ENCODE results near the gene NTSR1. TPM values are rescaled to one million over a fixed set of nuclear protein-coding genes. Genes with fewer than 3 reads are reported as not detected.

The NTSR1 gene
- total RNA-seq, 1 experiment from 2014 or later = 0.16 TPM

DNA sequence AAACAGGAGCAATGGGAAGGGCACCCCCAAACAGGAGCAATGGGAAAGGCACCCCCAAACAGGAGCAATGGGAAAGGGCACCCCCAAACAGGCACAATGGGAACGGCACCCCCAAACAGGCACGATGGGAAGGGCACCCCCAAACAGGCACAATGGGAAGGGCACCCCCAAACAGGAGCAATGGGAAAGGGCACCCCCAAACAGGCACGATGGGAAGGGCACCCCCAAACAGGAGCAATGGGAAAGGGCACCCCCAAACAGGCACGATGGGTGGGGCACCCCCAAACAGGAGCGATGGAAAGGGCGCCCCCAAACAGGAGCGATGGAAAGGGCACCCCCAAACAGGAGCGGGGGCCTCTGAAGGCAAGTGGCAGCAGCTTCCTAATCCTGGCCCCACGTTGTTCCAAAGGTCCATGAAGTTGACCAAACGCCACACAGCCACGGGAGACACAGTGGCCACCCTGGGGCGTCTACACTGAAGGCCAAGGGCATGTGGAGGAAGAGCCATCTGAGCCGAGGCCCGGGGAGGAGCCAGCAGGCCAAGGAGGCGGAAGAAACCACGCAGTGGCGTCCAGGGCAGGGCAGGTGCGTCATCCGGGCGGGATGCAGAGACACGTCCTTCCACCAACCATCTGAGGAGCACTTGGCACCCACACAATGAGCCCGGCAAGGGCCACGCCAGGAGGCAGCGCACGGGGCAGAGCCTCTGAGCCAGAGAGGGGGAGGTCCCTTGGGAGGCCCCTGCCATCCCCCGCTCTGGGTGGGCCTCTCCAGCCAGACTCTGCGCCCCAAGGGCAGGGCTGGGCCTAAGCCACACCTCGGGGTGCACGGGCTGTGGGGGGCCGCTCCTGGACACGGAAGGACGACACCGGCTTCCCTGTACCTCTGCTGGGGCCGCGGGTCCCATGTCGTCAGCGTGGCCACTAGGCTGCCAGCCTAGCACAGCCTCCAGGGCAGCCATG lies 21.5 kb upstream of the NTSR1 start:
- Mint-ChIP-seq H3K4me3 (ENCODE audit: unreplicated experiment) (no peak overlapping the region), H3K27ac (ENCODE audit: unreplicated experiment) (no peak overlapping the region), H3K36me3 (ENCODE audit: insufficient read depth, unreplicated experiment) (no peaks in the 10 kb centered on the region), H3K4me1 (ENCODE audit: low read depth, unreplicated experiment) (peaks cover 9% of the 10 kb centered on the region), H3K27me3 (ENCODE audit: insufficient read depth, unreplicated experiment) (peaks cover 10% of the 10 kb centered on the region), H3K9me3 (ENCODE audit: unreplicated experiment) (no peaks in the 10 kb centered on the region)
- Histone ChIP-seq H3K36me3 (ENCODE audit: control insufficient read depth, insufficient read depth, low read length) (no peaks in the 10 kb centered on the region), H3K4me3 (ENCODE audit: low read depth, low read length) (no peak overlapping the region), H3K27me3 (replicated peaks; ENCODE audit: control insufficient read depth, insufficient read depth, low read length) (0 out of 2 replicates have a peak, but pooled peaks cover 2% of the 10 kb centered on the region), H3K4me1 (peaks cover 10% of the 10 kb centered on the region), H3K9me3 (no peaks in the 10 kb centered on the region)
- no TSS peak for BruUV-seq (replicated peaks)
- intact Hi-C loops (cut with micrococcal nuclease; ENCODE audit: unreplicated experiment) = loop anchor here (5.0 kb wide), 1 partner anchor 120 kb away; no protein-coding TSS in a partner anchor
- ChIA-PET POLR2A (interaction anchor here (1.2 kb wide), 1 partner anchor 107 kb away, joined by 5 read pairs; no protein-coding TSS in a partner anchor), CTCF (interaction anchor here (0.6 to 2.9 kb wide), 4 partner anchors 8 to 107 kb away, joined by 4 to 25 read pairs (median 16); no protein-coding TSS in a partner anchor)
- TF ChIP-seq CTCF (IDR thresholded peaks at IDR 0.05; ENCODE audit: insufficient read depth in 1 of 2, low read depth in 1 of 2, low read length in 1 of 2, severe bottlenecking in 1 of 2, unreplicated experiment in 1 of 2) = no peak
- no peak for DNase-seq

GRCh38 chr20:62688083-62688482 lies 20.6 kb upstream of the NTSR1 start:
- Histone ChIP-seq H3K4me3 (ENCODE audit: low read depth, low read length) (no peak overlapping the region), H3K9me3 (no peaks in the 10 kb centered on the region), H3K36me3 (ENCODE audit: control insufficient read depth, insufficient read depth, low read length) (no peaks in the 10 kb centered on the region), H3K4me1 (peaks cover 10% of the 10 kb centered on the region), H3K27me3 (replicated peaks; ENCODE audit: control insufficient read depth, insufficient read depth, low read length) (no peaks in the 10 kb centered on the region)
- H3K27ac Mint-ChIP-seq (ENCODE audit: unreplicated experiment) = no peak overlapping the region
- TF ChIP-seq CTCF (IDR thresholded peaks at IDR 0.05; ENCODE audit: insufficient read depth in 1 of 2, low read depth in 1 of 2, low read length in 1 of 2, severe bottlenecking in 1 of 2, unreplicated experiment in 1 of 2) = no peak
- intact Hi-C loops (cut with micrococcal nuclease; ENCODE audit: unreplicated experiment) = loop anchor here (5.0 kb wide), 1 partner anchor 119 kb away; no protein-coding TSS in a partner anchor
- H3K4me1 Mint-ChIP-seq (ENCODE audit: low read depth, unreplicated experiment) = peaks cover 9% of the 10 kb centered on the region
- ChIA-PET CTCF (interaction anchor here (0.6 to 2.9 kb wide), 7 partner anchors 9 to 106 kb away, joined by 4 to 25 read pairs (median 5); no protein-coding TSS in a partner anchor), POLR2A (interaction anchor here (0.5 kb wide), 1 partner anchor 106 kb away, joined by 6 read pairs; no protein-coding TSS in a partner anchor)
- DNase-seq = no peak
- H3K27me3 Mint-ChIP-seq (ENCODE audit: insufficient read depth, unreplicated experiment) = peaks cover 14% of the 10 kb centered on the region
- no TSS peak for BruUV-seq (replicated peaks)
- H3K4me3 Mint-ChIP-seq (ENCODE audit: unreplicated experiment) = no peak overlapping the region
- no peaks in the 10 kb centered on the region for H3K36me3 Mint-ChIP-seq (ENCODE audit: insufficient read depth, unreplicated experiment)
- H3K9me3 Mint-ChIP-seq (ENCODE audit: unreplicated experiment) = no peaks in the 10 kb centered on the region

DNA sequence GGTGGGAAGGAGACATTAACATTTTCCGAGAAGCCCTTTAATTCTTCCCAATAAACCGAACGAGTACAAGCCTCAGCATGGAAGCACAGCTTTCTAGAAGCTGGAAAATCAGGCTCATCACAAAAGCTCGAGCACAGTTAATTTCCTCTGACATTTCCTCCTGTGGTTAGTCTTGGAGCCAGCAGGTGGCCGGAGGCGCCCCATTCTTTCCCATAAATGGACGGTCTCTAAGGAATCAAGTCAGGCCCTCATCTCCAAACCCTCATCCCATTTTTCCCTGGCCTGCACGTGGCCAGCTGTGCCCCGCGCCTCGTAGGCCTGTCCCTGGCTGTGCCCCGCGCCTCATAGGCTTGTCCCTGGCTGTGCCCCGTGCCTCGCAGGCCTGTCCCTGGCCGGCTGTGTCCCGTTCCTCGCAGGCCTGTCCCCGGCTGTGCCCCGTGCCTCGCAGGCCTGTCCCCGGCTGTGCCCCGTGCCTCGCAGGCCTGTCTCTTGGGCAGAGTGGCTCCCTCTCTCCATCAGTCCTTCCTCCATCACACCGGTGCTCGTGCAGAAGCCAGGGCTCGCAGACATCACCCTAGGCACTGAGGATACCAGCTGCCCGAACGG lies 19.7 kb upstream of the NTSR1 start:
- Mint-ChIP-seq H3K27ac (ENCODE audit: unreplicated experiment) (no peak overlapping the region), H3K4me1 (ENCODE audit: low read depth, unreplicated experiment) (peaks cover 9% of the 10 kb centered on the region), H3K27me3 (ENCODE audit: insufficient read depth, unreplicated experiment) (peaks cover 14% of the 10 kb centered on the region), H3K36me3 (ENCODE audit: insufficient read depth, unreplicated experiment) (no peaks in the 10 kb centered on the region), H3K4me3 (ENCODE audit: unreplicated experiment) (no peak overlapping the region), H3K9me3 (ENCODE audit: unreplicated experiment) (no peaks in the 10 kb centered on the region)
- Histone ChIP-seq H3K4me3 (ENCODE audit: low read depth, low read length) (no peak overlapping the region), H3K4me1 (peaks cover 10% of the 10 kb centered on the region), H3K27me3 (replicated peaks; ENCODE audit: control insufficient read depth, insufficient read depth, low read length) (no peaks in the 10 kb centered on the region; the same call in 1 of the 2 replicates), H3K36me3 (ENCODE audit: control insufficient read depth, insufficient read depth, low read length) (no peaks in the 10 kb centered on the region), H3K9me3 (no peaks in the 10 kb centered on the region)
- CTCF ChIA-PET = interaction anchor here (0.9 to 2.9 kb wide), 6 partner anchors 9 to 105 kb away, joined by 4 to 25 read pairs (median 5); no protein-coding TSS in a partner anchor
- POLR2A ChIA-PET = no interaction called here
- TF ChIP-seq CTCF (IDR thresholded peaks at IDR 0.05; ENCODE audit: insufficient read depth in 1 of 2, low read depth in 1 of 2, low read length in 1 of 2, severe bottlenecking in 1 of 2, unreplicated experiment in 1 of 2) = peak; percentile 71 to 78
- intact Hi-C loops (cut with micrococcal nuclease; ENCODE audit: unreplicated experiment) = loop anchor here (1.0 to 5.0 kb wide), 2 partner anchors 102 to 118 kb away; no protein-coding TSS in a partner anchor
- no TSS peak for BruUV-seq (replicated peaks)
- DNase-seq = peak in 1 of 2 experiments; percentile 46
